ENCODE results near the gene PASK.

The PASK gene

DNA sequence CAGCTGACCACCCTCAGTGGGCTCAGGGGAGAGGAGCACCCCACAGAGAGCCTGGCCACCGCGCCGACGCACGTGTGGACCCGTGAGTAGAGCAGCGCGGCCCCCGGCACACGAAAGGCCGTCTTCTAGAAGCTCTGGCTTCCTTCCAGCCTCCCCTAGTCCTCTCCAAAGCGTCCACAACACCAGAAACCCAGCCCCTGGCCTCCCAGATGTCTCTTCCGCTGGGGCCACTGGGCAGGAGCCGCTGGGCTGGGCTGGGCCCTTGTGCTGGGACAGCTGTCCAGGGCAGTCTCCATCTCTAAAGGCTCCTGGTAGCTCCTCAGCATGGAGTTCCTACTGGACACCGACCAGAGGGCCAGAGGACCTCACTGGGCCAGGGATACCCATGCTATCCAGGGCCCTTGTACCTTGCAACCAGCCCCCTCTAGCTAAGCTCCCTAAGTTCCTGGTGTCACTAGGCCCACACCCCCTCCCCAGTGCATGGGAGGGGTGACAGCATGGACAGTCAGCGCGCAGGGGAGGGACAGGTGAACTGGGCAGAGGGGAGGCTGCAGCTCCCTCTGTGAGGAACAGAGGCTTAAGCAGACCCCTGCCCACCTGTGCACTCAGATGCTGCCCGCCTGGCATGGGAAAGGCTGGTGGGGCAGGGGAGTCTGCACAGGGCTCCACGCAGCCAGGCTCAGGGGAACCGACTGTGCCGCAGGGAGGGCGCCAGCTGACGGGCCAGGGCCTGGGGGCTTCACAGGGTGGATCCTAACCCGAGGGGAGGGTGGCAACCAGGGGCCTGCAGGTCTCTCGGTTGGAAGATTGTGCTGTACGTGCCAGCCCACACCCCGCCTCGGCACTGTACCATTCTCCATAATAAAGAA, 80.1 kb downstream of the PASK start:
- DNase-seq (ENCODE audit: low spot score), result no peak
- no peak overlapping the region for H3K4me2 ChIP-seq (ENCODE audit: insufficient read depth, low read length, poor library complexity, severe bottlenecking)
- peak overlapping the region; percentile 56 for H3K14ac ChIP-seq (ENCODE audit: low read length)
- H3K36me3 ChIP-seq (replicated peaks in 1 of 2; ENCODE audit: control insufficient read depth in 2 of 2, insufficient read depth in 2 of 2, low read length in 2 of 2), result no peaks in the 10 kb centered on the region
- no peak overlapping the region for H3K9ac ChIP-seq (ENCODE audit: low read depth, low read length, poor library complexity)
- no peak overlapping the region for H2AK5ac ChIP-seq (ENCODE audit: low read depth, low read length)
- H3K79me1 ChIP-seq (ENCODE audit: low read depth, low read length), result peaks cover 4% of the 10 kb centered on the region
- H4K91ac ChIP-seq (ENCODE audit: low read depth, low read length, poor library complexity), result no peak overlapping the region
- peaks cover 0 to 48% (median 2%) of the 10 kb centered on the region in 3 experiments for H3K27me3 ChIP-seq (ENCODE audit: control insufficient read depth in 3 of 3, insufficient read depth in 3 of 3, low read depth in 1 of 3, low read length in 3 of 3)
- no peaks in the 10 kb centered on the region for H3K9me3 ChIP-seq (replicated peaks in 1 of 2; ENCODE audit: control insufficient read depth in 2 of 2, insufficient read depth in 1 of 2, low read depth in 1 of 2, low read length in 2 of 2)
- H2BK5ac ChIP-seq (ENCODE audit: low read length), result no peak overlapping the region
- no peak overlapping the region for H2BK12ac ChIP-seq (ENCODE audit: low read length)
- H3K4me1 ChIP-seq (ENCODE audit: control insufficient read depth in 2 of 2, insufficient read depth in 1 of 2, low read depth in 1 of 2, low read length in 2 of 2), result peaks cover 6 to 8% of the 10 kb centered on the region in 2 donors
- peak overlapping the region; percentile 43 for H3K23ac ChIP-seq (ENCODE audit: low read depth, low read length, poor library complexity)
- WGBS, 2 donors (ENCODE audit: extremely low coverage in 2 of 2, insufficient read length in 2 of 2, insufficient replicate concordance in 1 of 2), result no CpG with 5 or more reads among the region's 28 CpGs
- H3K27ac ChIP-seq (replicated peaks; ENCODE audit: low read length), result no peak overlapping the region
- no peak overlapping the region for H4K8ac ChIP-seq (ENCODE audit: low read depth, low read length)
- no peak overlapping the region for H2BK120ac ChIP-seq (ENCODE audit: low read depth, low read length)
- H3K4ac ChIP-seq (ENCODE audit: low read length), result peak overlapping the region; percentile 11
- no peak overlapping the region for H2BK15ac ChIP-seq (ENCODE audit: low read length)
- H3K4me3 ChIP-seq (ENCODE audit: low read length in 2 of 2), result no peak overlapping the region
- no peak overlapping the region for H2AFZ ChIP-seq (ENCODE audit: low read length)
- H3K18ac ChIP-seq (ENCODE audit: low read length), result peak overlapping the region; percentile 17

DNA sequence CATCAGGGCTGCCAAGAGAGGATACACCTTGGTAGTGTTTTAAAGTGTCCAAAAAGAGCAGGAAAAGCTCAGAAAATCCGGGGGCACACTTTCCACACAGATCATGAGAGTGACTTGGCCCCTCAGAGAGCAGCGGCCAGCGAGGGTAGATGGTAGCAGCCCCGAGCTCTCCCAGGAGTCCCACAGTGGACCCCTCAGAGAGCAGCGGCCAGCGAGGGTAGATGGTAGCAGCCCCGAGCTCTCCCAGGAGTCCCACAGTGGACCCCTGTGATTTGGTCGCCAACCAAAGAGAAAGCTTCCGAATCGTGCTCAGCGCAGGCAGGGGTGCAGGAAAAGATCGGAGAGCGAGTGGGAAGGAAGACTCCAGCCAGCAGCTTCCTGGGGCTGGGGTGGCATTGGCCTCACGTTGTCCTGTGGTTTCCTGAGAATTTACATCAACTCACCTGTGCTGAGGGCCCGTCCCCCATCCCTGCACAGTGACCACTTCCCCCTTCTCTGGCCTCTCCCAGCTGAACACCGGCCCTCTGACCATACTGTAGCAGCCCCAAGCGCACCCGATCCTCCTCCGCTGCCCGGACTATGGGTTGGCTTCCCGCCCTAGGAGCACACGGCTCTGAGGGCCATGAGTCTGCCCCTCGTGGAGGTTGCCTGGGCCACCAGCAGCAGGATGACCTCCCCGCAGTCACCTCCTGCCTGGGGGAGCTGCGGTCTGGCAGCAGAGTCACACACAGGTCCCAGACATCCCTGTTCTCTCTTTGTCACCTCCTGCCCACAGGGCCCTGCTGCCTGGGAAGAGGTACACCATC, 80.9 kb downstream of the PASK start:
- Histone ChIP-seq H3K4ac (ENCODE audit: low read length) (no peak overlapping the region), H4K8ac (ENCODE audit: low read depth, low read length) (no peak overlapping the region), H3K79me1 (ENCODE audit: low read depth, low read length) (peaks cover 4% of the 10 kb centered on the region), H3K18ac (ENCODE audit: low read length) (no peak overlapping the region), H2AK5ac (ENCODE audit: low read depth, low read length) (no peak overlapping the region), H3K14ac (ENCODE audit: low read length) (no peak overlapping the region), H3K23ac (ENCODE audit: low read depth, low read length, poor library complexity) (peak overlapping the region; percentile 34), H3K4me1 (ENCODE audit: control insufficient read depth in 2 of 2, insufficient read depth in 1 of 2, low read depth in 1 of 2, low read length in 2 of 2) (peaks cover 6 to 9% of the 10 kb centered on the region in 2 donors), H2BK5ac (ENCODE audit: low read length) (no peak overlapping the region), H3K36me3 (replicated peaks in 1 of 2; ENCODE audit: control insufficient read depth in 2 of 2, insufficient read depth in 2 of 2, low read length in 2 of 2) (no peaks in the 10 kb centered on the region), H2BK12ac (ENCODE audit: low read length) (no peak overlapping the region), H3K4me3 (ENCODE audit: low read length in 2 of 2) (no peak overlapping the region), H3K9ac (ENCODE audit: low read depth, low read length, poor library complexity) (no peak overlapping the region), H2BK15ac (ENCODE audit: low read length) (no peak overlapping the region), H4K91ac (ENCODE audit: low read depth, low read length, poor library complexity) (no peak overlapping the region), H2BK120ac (ENCODE audit: low read depth, low read length) (no peak overlapping the region), H3K27ac (replicated peaks; ENCODE audit: low read length) (no peak overlapping the region), H3K4me2 (ENCODE audit: insufficient read depth, low read length, poor library complexity, severe bottlenecking) (no peak overlapping the region), H2AFZ (ENCODE audit: low read length) (no peak overlapping the region), H3K27me3 (ENCODE audit: control insufficient read depth in 3 of 3, insufficient read depth in 3 of 3, low read depth in 1 of 3, low read length in 3 of 3) (peaks cover 0 to 54% (median 2%) of the 10 kb centered on the region in 3 experiments), H3K9me3 (replicated peaks in 1 of 2; ENCODE audit: control insufficient read depth in 2 of 2, insufficient read depth in 1 of 2, low read depth in 1 of 2, low read length in 2 of 2) (no peaks in the 10 kb centered on the region)
- no CpG with 5 or more reads among the region's 25 CpGs for WGBS, 2 donors (ENCODE audit: extremely low coverage in 2 of 2, insufficient read length in 2 of 2, insufficient replicate concordance in 1 of 2)
- no peak for DNase-seq (ENCODE audit: low spot score)

- H2BK120ac ChIP-seq (ENCODE audit: low read depth, low read length), result no peak overlapping the region
- H2AFZ ChIP-seq (ENCODE audit: low read length), result no peak overlapping the region
- H3K23ac ChIP-seq (ENCODE audit: low read depth, low read length, poor library complexity), result no peak overlapping the region
- peaks cover 0 to 61% (median 2%) of the 10 kb centered on the region in 3 experiments for H3K27me3 ChIP-seq (ENCODE audit: control insufficient read depth in 3 of 3, insufficient read depth in 3 of 3, low read depth in 1 of 3, low read length in 3 of 3)
- no peak overlapping the region for H3K14ac ChIP-seq (ENCODE audit: low read length)
- H2BK15ac ChIP-seq (ENCODE audit: low read length), result no peak overlapping the region
- no peak overlapping the region for H3K18ac ChIP-seq (ENCODE audit: low read length)
- no peak overlapping the region for H2BK12ac ChIP-seq (ENCODE audit: low read length)
- peaks cover 1 to 3% of the 10 kb centered on the region in 2 donors for H3K4me1 ChIP-seq (ENCODE audit: control insufficient read depth in 2 of 2, insufficient read depth in 1 of 2, low read depth in 1 of 2, low read length in 2 of 2)
- no peak overlapping the region for H2AK5ac ChIP-seq (ENCODE audit: low read depth, low read length)
- no peak overlapping the region for H4K8ac ChIP-seq (ENCODE audit: low read depth, low read length)
- no peak overlapping the region for H3K4me3 ChIP-seq (ENCODE audit: low read length in 2 of 2)
- peaks cover 4% of the 10 kb centered on the region for H3K79me1 ChIP-seq (ENCODE audit: low read depth, low read length)
- H3K27ac ChIP-seq (replicated peaks; ENCODE audit: low read length), result no peak overlapping the region
- H3K9me3 ChIP-seq (replicated peaks in 1 of 2; ENCODE audit: control insufficient read depth in 2 of 2, insufficient read depth in 1 of 2, low read depth in 1 of 2, low read length in 2 of 2), result no peaks in the 10 kb centered on the region
- no peak overlapping the region for H4K91ac ChIP-seq (ENCODE audit: low read depth, low read length, poor library complexity)
- no CpG with 5 or more reads among the region's 21 CpGs for WGBS, 2 donors (ENCODE audit: extremely low coverage in 2 of 2, insufficient read length in 2 of 2, insufficient replicate concordance in 1 of 2)
- no peak overlapping the region for H3K9ac ChIP-seq (ENCODE audit: low read depth, low read length, poor library complexity)
- no peak overlapping the region for H2BK5ac ChIP-seq (ENCODE audit: low read length)
- DNase-seq (ENCODE audit: low spot score), result no peak
- no peak overlapping the region for H3K4me2 ChIP-seq (ENCODE audit: insufficient read depth, low read length, poor library complexity, severe bottlenecking)
- H3K36me3 ChIP-seq (replicated peaks in 1 of 2; ENCODE audit: control insufficient read depth in 2 of 2, insufficient read depth in 2 of 2, low read length in 2 of 2), result no peaks in the 10 kb centered on the region
- H3K4ac ChIP-seq (ENCODE audit: low read length), result no peak overlapping the region
Measured at GRCh38 chr2:241067501-241068135, 81.7 kb downstream of the PASK start.
